H1 (cell line): ENCODE results near the gene ANAPC10. TPM values are rescaled to one million over a fixed set of nuclear protein-coding genes. Genes with fewer than 3 reads are reported as not detected.

Source experiments
- CTCF ChIA-PET: fragments of 300-600 bp; sonication (Branson Sonifier 250); formaldehyde crosslinking; loops from one replicate; lab custom pipeline; 2021; ENCODE audit not compliant: partially characterized antibody; lab: Charles Lee
- POLR2A ChIA-PET: fragments of 300-600 bp; sonication (Branson Sonifier 250); formaldehyde crosslinking; loops from one replicate; lab custom pipeline; 2021; ENCODE audit warnings: inconsistent platforms; ENCODE audit not compliant: partially characterized antibody; lab: Charles Lee
- DNase-seq, 2 experiments: peaks; one replicate each; pipeline versions ENCODE4 v3.0.0 to v3.0.0-alpha.2; 2010 to 2022; ENCODE audit warnings: low spot score in 2 of 2, low read depth in 1 of 2, mixed read lengths in 1 of 2
- FAIRE-seq: peaks from 2 replicates; lab custom pipeline; 2011; peaks lifted over from hg19 to GRCh38; lab: Jason Lieb, UNC
- H2AFZ ChIP-seq: 2 replicates; pipeline ENCODE4 v1.8.1; 2012; ENCODE audit warnings: low read length, inconsistent platforms
- H2AK5ac ChIP-seq: 2 replicates; pipeline ENCODE4 v1.6.1; 2013; ENCODE audit warnings: low read depth, low read length
- H2BK120ac ChIP-seq: replicated peaks from 2 replicates; pipeline ENCODE3; 2013; ENCODE audit warnings: low read depth, low read length, inconsistent platforms
- H2BK12ac ChIP-seq: 2 replicates; pipeline ENCODE4 v1.6.1; 2013; ENCODE audit warnings: low read depth, low read length
- H2BK15ac ChIP-seq: 2 replicates; pipeline ENCODE4 v1.6.1; 2013; ENCODE audit warnings: low read length
- H2BK20ac ChIP-seq: 2 replicates; pipeline ENCODE4 v1.6.1; 2013; ENCODE audit warnings: low read length
- H2BK5ac ChIP-seq: 2 replicates; pipeline ENCODE4 v1.6.1; 2013; ENCODE audit warnings: low read depth, low read length
- H3K14ac ChIP-seq: 2 replicates; pipeline ENCODE4 v1.6.1; 2013; ENCODE audit warnings: inconsistent platforms; ENCODE audit not compliant: insufficient read length
- H3K18ac ChIP-seq: 2 replicates; pipeline ENCODE4 v1.6.1; 2013; ENCODE audit warnings: low read length; ENCODE audit errors: extremely low read depth
- H3K23ac ChIP-seq: 2 replicates; pipeline ENCODE4 v1.6.1; 2013; ENCODE audit warnings: inconsistent platforms; ENCODE audit not compliant: insufficient read length
- H3K23me2 ChIP-seq: 2 replicates; pipeline ENCODE4 v1.6.1; 2013; ENCODE audit warnings: low read depth, low read length
- H3K27ac ChIP-seq: 2 replicates; pipeline ENCODE4 v1.6.1; 2011; ENCODE audit warnings: low read depth, low read length, inconsistent platforms
- H3K27me3 ChIP-seq, 4 experiments: replicated peaks in 1 of 4; 1 replicate in 1 of 4; 2 replicates in 3 of 4; pipeline versions ENCODE4 v1.6.1 to v1.8.1; 2011 to 2013; ENCODE audit warnings: low read length in 3 of 4, mild to moderate bottlenecking in 3 of 4, inconsistent platforms in 2 of 4, mixed read lengths in 2 of 4, moderate library complexity in 1 of 4; ENCODE audit not compliant: control insufficient read depth in 3 of 4, insufficient read depth in 3 of 4; ENCODE audit errors: extremely low read depth in 1 of 4
- H3K36me3 ChIP-seq, 4 experiments: 2 replicates each; pipeline versions ENCODE4 v1.6.1 to v1.8.1; 2011 to 2013; ENCODE audit warnings: mild to moderate bottlenecking in 4 of 4, low read length in 3 of 4, moderate library complexity in 2 of 4, control low read depth in 1 of 4, inconsistent platforms in 1 of 4; ENCODE audit not compliant: insufficient read depth in 4 of 4, control insufficient read depth in 2 of 4
- H3K4ac ChIP-seq: replicated peaks from 2 replicates; pipeline ENCODE3; 2013; ENCODE audit warnings: low read length, low read depth, mixed read lengths, inconsistent platforms; ENCODE audit not compliant: insufficient read length
- H3K4me1 ChIP-seq, 4 experiments: replicated peaks in 1 of 4; 1 replicate in 1 of 4; 2 replicates in 3 of 4; pipeline versions ENCODE4 v1.6.1 to v1.8.1; 2011 to 2013; ENCODE audit warnings: low read length in 3 of 4, inconsistent platforms in 2 of 4, mixed read lengths in 1 of 4; ENCODE audit not compliant: insufficient read depth in 4 of 4, control insufficient read depth in 3 of 4
- H3K4me2 ChIP-seq, 2 experiments: 2 replicates each; pipeline versions ENCODE4 v1.6.1 to v1.8.1; 2011 to 2013; ENCODE audit warnings: low read depth in 2 of 2, low read length in 2 of 2, control low read depth in 1 of 2, inconsistent platforms in 1 of 2, mild to moderate bottlenecking in 1 of 2; ENCODE audit not compliant: insufficient read depth in 1 of 2
- H3K4me3 ChIP-seq, 4 experiments: fragments of 200-600, 300-600 bp in 1 of 4; sonication (generic), shearing (Covaris generic), sonication (Bioruptor Twin) in 1 of 4; 2 replicates each; pipeline versions ENCODE4 v1.5.1 to v1.8.1; 2011 to 2016; ENCODE audit warnings: low read length in 4 of 4, low read depth in 3 of 4, control low read depth in 2 of 4, inconsistent platforms in 2 of 4, mild to moderate bottlenecking in 2 of 4, mixed read lengths in 1 of 4, moderate library complexity in 1 of 4; ENCODE audit not compliant: insufficient read depth in 2 of 4; ENCODE audit errors: extremely low read depth in 1 of 4
- H3K56ac ChIP-seq: replicated peaks from 2 replicates; pipeline ENCODE3; 2013; ENCODE audit warnings: low read depth, mild to moderate bottlenecking, mixed read lengths, low read length, inconsistent platforms; ENCODE audit not compliant: insufficient read length
- H3K79me1 ChIP-seq: 2 replicates; pipeline ENCODE4 v1.6.1; 2013; ENCODE audit warnings: low read depth, low read length, control low read depth
- H3K79me2 ChIP-seq, 2 experiments: 2 replicates each; pipeline versions ENCODE4 v1.6.1 to v1.8.1; 2012 to 2013; ENCODE audit warnings: low read length in 2 of 2, mild to moderate bottlenecking in 2 of 2, inconsistent platforms in 1 of 2; ENCODE audit not compliant: insufficient read depth in 2 of 2, control insufficient read depth in 1 of 2
- H3K9ac ChIP-seq, 4 experiments: replicated peaks in 1 of 4; 1 replicate in 1 of 4; 2 replicates in 3 of 4; pipeline versions ENCODE4 v1.6.1 to v1.8.1; 2011 to 2013; ENCODE audit warnings: low read depth in 3 of 4, low read length in 3 of 4, control low read depth in 2 of 4, mild to moderate bottlenecking in 2 of 4, moderate library complexity in 2 of 4, inconsistent platforms in 1 of 4; ENCODE audit errors: extremely low read depth in 1 of 4
- H3K9me3 ChIP-seq, 2 experiments: 2 replicates each; pipeline versions ENCODE4 v1.6.1 to v1.8.1; 2012 to 2013; ENCODE audit warnings: mild to moderate bottlenecking in 2 of 2, moderate library complexity in 2 of 2, control low read depth in 1 of 2, inconsistent platforms in 1 of 2, low read depth in 1 of 2, low read length in 1 of 2, mixed read lengths in 1 of 2; ENCODE audit not compliant: insufficient read depth in 2 of 2
- H4K20me1 ChIP-seq, 2 experiments: replicated peaks in 1 of 2; 2 replicates each; pipeline versions ENCODE3 to v1.8.1; 2011 to 2013; ENCODE audit warnings: inconsistent platforms in 2 of 2, low read length in 2 of 2, mild to moderate bottlenecking in 1 of 2; ENCODE audit not compliant: insufficient read depth in 2 of 2, control insufficient read depth in 1 of 2
- H4K5ac ChIP-seq: 2 replicates; pipeline ENCODE4 v1.6.1; 2013; ENCODE audit warnings: low read length, low read depth, mixed read lengths, inconsistent platforms; ENCODE audit not compliant: insufficient read length
- H4K8ac ChIP-seq: 2 replicates; pipeline ENCODE4 v1.8.0; 2013; ENCODE audit warnings: mild to moderate bottlenecking, moderate library complexity, low read length, inconsistent platforms; ENCODE audit not compliant: insufficient read depth; ENCODE audit errors: extremely low read depth
- H4K91ac ChIP-seq: replicated peaks from 2 replicates; pipeline ENCODE3; 2013; ENCODE audit warnings: low read length, mixed read lengths, inconsistent platforms; ENCODE audit not compliant: insufficient read length
- CREB1 ChIP-seq: IDR thresholded peaks from 2 replicates; pipeline ENCODE4 v1.6.1; 2012; ENCODE audit warnings: inconsistent platforms
- CTCF ChIP-seq, 3 experiments: IDR thresholded peaks; 1 replicate in 2 of 3; 2 replicates in 1 of 3; pipeline versions ENCODE4 v1.5.1 to v1.6.1; 2011; ENCODE audit warnings: low read length in 3 of 3, mild to moderate bottlenecking in 3 of 3, inconsistent platforms in 2 of 3, low read depth in 1 of 3, moderate library complexity in 1 of 3; ENCODE audit not compliant: insufficient read depth in 1 of 3; ENCODE audit errors: control extremely low read depth in 1 of 3
- EZH2 ChIP-seq: fragments of 200-600 bp; sonication (generic); IDR thresholded peaks from 2 replicates; pipeline ENCODE4 v1.7.1; 2012; ENCODE audit warnings: low read depth, mild to moderate bottlenecking, moderate library complexity, low read length, inconsistent platforms; ENCODE audit not compliant: severe bottlenecking
- HDAC6 ChIP-seq: IDR thresholded peaks from one replicate; pipeline ENCODE4 v1.7.1; 2012; ENCODE audit warnings: low read depth, mild to moderate bottlenecking, inconsistent platforms, low read length, moderate library complexity
- JUN ChIP-seq: IDR thresholded peaks from 2 replicates; pipeline ENCODE4 v1.6.1; 2011; ENCODE audit warnings: low read depth, mild to moderate bottlenecking, improper control_type of control experiment, low read length
- POLR2A ChIP-seq, 2 experiments: IDR thresholded peaks; 1 replicate in 1 of 2; 2 replicates in 1 of 2; pipeline ENCODE4 v1.6.1; 2011; ENCODE audit warnings: low read depth in 2 of 2, low read length in 2 of 2, mild to moderate bottlenecking in 2 of 2; ENCODE audit errors: control extremely low read depth in 1 of 2
- RAD21 ChIP-seq, 2 experiments: IDR thresholded peaks in 1 of 2; conservative IDR thresholded peaks in 1 of 2; 2 replicates each; pipeline ENCODE4 v1.6.1; 2011; ENCODE audit warnings: low read depth in 2 of 2, low read length in 2 of 2, improper control_type of control experiment in 1 of 2, inconsistent platforms in 1 of 2, mild to moderate bottlenecking in 1 of 2, moderate library complexity in 1 of 2
- SRF ChIP-seq: IDR thresholded peaks from 2 replicates; pipeline ENCODE4 v1.6.1; 2011; ENCODE audit warnings: mild to moderate bottlenecking, low read depth, low read length, moderate library complexity
- TBP ChIP-seq: IDR thresholded peaks from 2 replicates; pipeline ENCODE4 v1.6.1; 2011; ENCODE audit warnings: low read depth, low read length, improper control_type of control experiment
- TCF12 ChIP-seq: IDR thresholded peaks from 2 replicates; pipeline ENCODE4 v1.6.1; 2011; ENCODE audit warnings: low read depth, mild to moderate bottlenecking, low read length
- YY1 ChIP-seq: IDR thresholded peaks from 2 replicates; pipeline ENCODE4 v1.6.1; 2011; ENCODE audit warnings: low read depth, mild to moderate bottlenecking, low read length
- WGBS, 2 experiments: shearing (Covaris generic) in 1 of 2; methylation state at CpG; one replicate each; pipeline versions ENCODE4 v1.1.6 to v1.1.7; 2013 to 2015; ENCODE audit warnings: low lambda C conversion rate in 2 of 2, mixed read lengths in 2 of 2, inconsistent platforms in 1 of 2, low coverage in 1 of 2, missing lambda C conversion rate in 1 of 2; ENCODE audit not compliant: insufficient replicate concordance in 2 of 2, insufficient coverage in 1 of 2, insufficient read length in 1 of 2; ENCODE audit errors: extremely low coverage in 1 of 2, missing lambda C conversion rate in 1 of 2; 5-methylcytosine and 5-hydroxymethylcytosine counted together
- polyA plus RNA-seq, 7 experiments: library from polyadenylated mRNA; depleted of rRNA in 3 of 7; stranded (reverse) in 5 of 7; unstranded in 2 of 7; fragments of >200 nt in 5 of 7; fragments of 200-250 nt in 2 of 7; gene quantifications; 1 replicate in 5 of 7; 2 replicates in 1 of 7; 4 replicates in 1 of 7; pipeline versions ENCODE4 v1.2.1 to v1.2.3, GENCODE V29; 2011 to 2013; ENCODE audit warnings: missing spikeins in 2 of 7, mixed read lengths in 2 of 7
- total RNA-seq: library from RNA; stranded (reverse); fragmentation: NEBNext Ultra II Directional; extraction: Animal tissue kit (Norgen Biotek cat#: 25700); gene quantifications from 2 replicates; pipeline ENCODE4 v1.2.1, GENCODE V29; 2021

ANAPC10 gene
- total and polyA plus RNA-seq, 2 of the 8 experiments (the other 6 are each of a cell fraction or from before 2014, with no cell fraction given): 17.6 to 23.3 TPM

DNA sequence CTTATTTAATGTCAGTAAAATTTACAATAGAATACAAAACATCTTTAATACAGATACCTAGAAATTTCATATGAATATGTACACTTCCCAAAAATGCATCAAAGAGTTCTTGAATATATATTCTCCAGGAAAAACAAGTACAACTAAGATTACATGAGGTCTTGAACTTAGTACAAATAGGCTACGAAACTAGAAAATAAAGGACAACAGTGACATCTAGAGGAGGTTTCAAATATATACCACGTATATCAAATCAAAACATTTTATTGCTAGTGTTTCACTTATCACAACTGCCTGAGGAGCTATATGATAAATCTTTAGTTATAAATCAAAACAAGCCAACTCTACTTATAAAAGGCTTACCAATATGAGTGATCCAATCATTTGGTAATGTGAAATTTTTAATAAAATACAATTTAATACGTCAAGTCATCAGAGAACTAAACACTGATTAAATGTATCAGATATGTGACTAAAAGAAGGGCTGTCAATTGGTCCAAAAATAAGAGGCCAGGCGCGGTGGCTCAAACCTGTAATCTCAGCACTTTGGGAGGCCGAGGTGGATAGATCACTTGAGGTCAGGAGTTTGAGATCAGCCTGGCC, 36.6 kb downstream of the ANAPC10 start:
- no peak for FAIRE-seq
- H3K56ac ChIP-seq: no peak overlapping the region

More for the DNA sequence above, 36.6 kb downstream of the ANAPC10 start:
- Histone ChIP-seq H3K4ac (no peak overlapping the region), H4K20me1 (peaks cover 0 to 5% of the 10 kb centered on the region in 2 experiments), H3K14ac (no peak overlapping the region), H2BK120ac (no peak overlapping the region), H3K18ac (no peak overlapping the region), H2AK5ac (no peak overlapping the region), H2BK15ac (no peak overlapping the region), H3K9me3 (no peaks in the 10 kb centered on the region), H3K9ac (no peak overlapping the region), H3K23ac (no peak overlapping the region), H3K23me2 (no peaks in the 10 kb centered on the region), H2BK12ac (no peak overlapping the region), H3K79me2 (0 out of 4 replicates have a peak, but pooled peaks cover 0 to 2% of the 10 kb centered on the region in 2 experiments), H4K91ac (no peak overlapping the region), H4K5ac (no peak overlapping the region), H3K36me3 (no peaks in the 10 kb centered on the region; a peak in 1 of 8 replicates), H3K4me1 (peaks cover 0 to 7% (median 0%) of the 10 kb centered on the region in 4 experiments; a peak in 2 of 7 replicates), H3K27me3 (no peaks in the 10 kb centered on the region), H3K27ac (no peak overlapping the region), H4K8ac (no peak overlapping the region), H3K4me3 (no peak overlapping the region), H2AFZ (no peak overlapping the region), H2BK5ac (no peak overlapping the region), H3K4me2 (no peak overlapping the region), H2BK20ac (no peak overlapping the region), H3K79me1 (no peaks in the 10 kb centered on the region)
- TF ChIP-seq TCF12 (no peak), POLR2A (IDR thresholded peaks at IDR 0.05; ENCODE audit: control extremely low read depth in 1 of 2, low read depth in 2 of 2, low read length in 2 of 2) (no peak), YY1 (no peak), RAD21 (IDR thresholded peaks at IDR 0.05 in 1 of 2, conservative IDR thresholded peaks at IDR 0.05 in 1 of 2; ENCODE audit: low read depth in 2 of 2, low read length in 2 of 2) (peak in 1 of 2 experiments; percentile 48; a peak in 3 of 4 replicates), TBP (no peak), SRF (no peak), CTCF (IDR thresholded peaks at IDR 0.05; ENCODE audit: control extremely low read depth in 1 of 3, insufficient read depth in 1 of 3, low read depth in 1 of 3, low read length in 3 of 3) (peak in 1 of 3 experiments; percentile 27; a peak in 2 of 4 replicates), JUN (no peak), CREB1 (no peak), HDAC6 (no peak), EZH2 (no peak)
- no peak for DNase-seq
- POLR2A ChIA-PET: no interaction called here
- 71% methylated on average over 6 of the region's 6 CpGs; no CpG with 5 or more reads in 1 of the 2 experiments for WGBS, 2 experiments
- CTCF ChIA-PET: interaction anchor here (0.8 to 1.9 kb wide), 17 partner anchors 11 to 889 kb away, joined by 3 to 6 read pairs (median 4); no protein-coding TSS in a partner anchor
